MM.1S (cell line): ENCODE data around the gene LSM14B.

Experiments used
- DNase-seq: peaks from one replicate; pipeline ENCODE4 v3.0.0-alpha.2; 2015
- H2AFZ ChIP-seq: fragments of 300-600 bp; sonication (generic); 2 replicates; pipeline ENCODE4 v1.6.0; 2016; ENCODE audit warnings: antibody characterized with exemption, low read length
- H3F3A ChIP-seq: fragments of 300-600 bp; sonication (generic); 2 replicates; pipeline ENCODE4 v1.6.1; 2016; ENCODE audit warnings: mild to moderate bottlenecking, antibody characterized with exemption, low read length, moderate library complexity, mixed read lengths; ENCODE audit not compliant: insufficient read depth
- H3K27ac ChIP-seq: fragments of 300-600 bp; sonication (generic); 2 replicates; pipeline ENCODE4 v1.5.1; 2016; ENCODE audit warnings: mild to moderate bottlenecking, low read length
- H3K27me3 ChIP-seq: fragments of 300-600 bp; sonication (generic); replicated peaks from 2 replicates; pipeline ENCODE4 v1.6.0; 2016; ENCODE audit warnings: low read length; ENCODE audit not compliant: insufficient read depth
- H3K36me3 ChIP-seq: fragments of 300-600 bp; sonication (generic); replicated peaks from 2 replicates; pipeline ENCODE4 v1.6.1; 2016; ENCODE audit warnings: mild to moderate bottlenecking, low read length, mixed read lengths; ENCODE audit not compliant: insufficient read depth
- H3K4me1 ChIP-seq: fragments of 300-600 bp; sonication (generic); 2 replicates; pipeline ENCODE4 v1.6.1; 2016; ENCODE audit warnings: low read length, mixed read lengths
- H3K4me2 ChIP-seq: fragments of 300-600 bp; sonication (generic); 2 replicates; pipeline ENCODE4 v1.6.0; 2016; ENCODE audit warnings: low read depth, low read length
- H3K4me3 ChIP-seq: fragments of 300-600 bp; sonication (generic); 2 replicates; pipeline ENCODE4 v1.5.1; 2016; ENCODE audit warnings: low read length, mixed read lengths
- H3K79me2 ChIP-seq: fragments of 300-600 bp; sonication (generic); 2 replicates; pipeline ENCODE4 v1.6.1; 2016; ENCODE audit warnings: mixed run types, low read length, mixed read lengths
- H3K9ac ChIP-seq: fragments of 300-600 bp; sonication (generic); 2 replicates; pipeline ENCODE4 v1.6.1; 2016; ENCODE audit warnings: low read length, mixed read lengths
- H3K9me2 ChIP-seq: fragments of 300-600 bp; sonication (generic); replicated peaks from 2 replicates; pipeline ENCODE4 v1.6.1; 2016; ENCODE audit warnings: mild to moderate bottlenecking, low read length, mixed read lengths; ENCODE audit not compliant: insufficient read depth
- H3K9me3 ChIP-seq: fragments of 300-600 bp; sonication (generic); replicated peaks from 2 replicates; pipeline ENCODE4 v1.6.1; 2016; ENCODE audit warnings: mild to moderate bottlenecking, low read length, mixed read lengths; ENCODE audit not compliant: insufficient read depth
- H4K20me1 ChIP-seq: fragments of 300-600 bp; sonication (generic); 2 replicates; pipeline ENCODE4 v1.6.1; 2016; ENCODE audit warnings: mild to moderate bottlenecking, low read length, moderate library complexity, mixed read lengths; ENCODE audit not compliant: insufficient read depth
- CTCF ChIP-seq: fragments of 300-600 bp; sonication (generic); IDR thresholded peaks from 2 replicates; pipeline ENCODE4 v1.5.1; 2016; ENCODE audit warnings: antibody characterized with exemption, low read length, mixed read lengths
- EZH2 ChIP-seq: fragments of 300-600 bp; sonication (generic); optimal IDR thresholded peaks from 2 replicates; pipeline ENCODE3; 2017; ENCODE audit warnings: low read depth, mild to moderate bottlenecking, antibody characterized with exemption, low read length, mixed read lengths
- EZH2phosphoT487 ChIP-seq: fragments of 300-600 bp; sonication (generic); IDR thresholded peaks from 2 replicates; pipeline ENCODE4 v1.6.1; 2018; ENCODE audit warnings: antibody characterized with exemption, low read length

The LSM14B gene

GRCh38 chr20:62148908-62149314, 26.6 kb downstream of the LSM14B start:
- H3K4me2 ChIP-seq, result no peak overlapping the region
- H3K9me3 ChIP-seq, result no peaks in the 10 kb centered on the region
- peaks cover 12% of the 10 kb centered on the region; the same call in 1 of the 2 replicates for H4K20me1 ChIP-seq
- H3K4me1 ChIP-seq, result peaks cover 9% of the 10 kb centered on the region
- no peak overlapping the region for H3K9ac ChIP-seq
- H3K79me2 ChIP-seq, result peaks cover 84% of the 10 kb centered on the region
- H3K9me2 ChIP-seq, result no peaks in the 10 kb centered on the region
- H3F3A ChIP-seq, result peaks cover 6% of the 10 kb centered on the region; the same call in 1 of the 2 replicates
- H3K36me3 ChIP-seq, result no peaks in the 10 kb centered on the region
- no peak overlapping the region for H3K4me3 ChIP-seq
- no peaks in the 10 kb centered on the region for H3K27me3 ChIP-seq
- no peak for DNase-seq
- no peak for TF ChIP-seq EZH2phosphoT487
- TF ChIP-seq EZH2, result no peak
- no peak for TF ChIP-seq CTCF
- H2AFZ ChIP-seq, result no peak overlapping the region
- no peak overlapping the region for H3K27ac ChIP-seq

DNA sequence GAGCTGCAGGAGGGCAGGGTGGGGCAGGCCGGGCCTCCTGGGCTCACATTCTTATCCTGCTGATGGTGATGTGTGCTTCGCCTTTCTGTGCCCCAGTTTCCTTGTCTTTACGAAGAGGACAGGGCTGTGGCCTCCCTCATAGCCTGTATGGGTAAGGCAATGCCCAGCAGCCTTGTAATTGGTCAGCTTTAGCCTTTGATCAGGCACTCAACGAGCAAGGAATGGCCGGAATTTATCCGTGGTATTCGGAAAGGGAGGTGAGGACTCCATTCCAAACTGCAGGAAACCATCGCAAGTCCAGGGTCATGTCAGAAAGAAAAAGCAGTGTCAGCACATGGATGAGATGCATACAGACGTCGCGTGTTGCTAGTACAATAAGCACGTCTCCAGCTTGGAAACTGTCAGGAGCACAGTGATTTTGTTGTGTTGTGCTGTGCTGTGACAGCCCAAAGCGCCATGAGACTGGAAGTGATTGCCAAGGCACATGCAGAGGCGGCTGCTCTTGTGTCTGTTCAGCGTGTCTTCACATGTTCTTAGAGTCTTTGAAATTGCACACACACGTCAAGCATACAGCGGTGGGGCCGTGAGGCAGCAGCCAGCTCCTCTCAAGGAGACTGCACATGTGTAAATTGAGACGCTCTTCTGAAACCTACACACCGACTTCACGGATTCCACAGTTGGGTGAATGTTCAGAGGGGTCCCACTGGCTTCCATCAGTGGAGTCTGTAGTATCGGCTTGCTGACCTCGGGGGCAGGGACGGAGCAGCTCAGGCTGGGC, 27.4 kb downstream of the LSM14B start:
- no peak for DNase-seq
- TF ChIP-seq CTCF (no peak), EZH2 (no peak)
- Histone ChIP-seq H3K9me3 (no peaks in the 10 kb centered on the region), H3K4me1 (peaks cover 6% of the 10 kb centered on the region), H3K27me3 (no peaks in the 10 kb centered on the region), H4K20me1 (peaks cover 11% of the 10 kb centered on the region; the same call in 1 of the 2 replicates), H3F3A (peaks cover 2% of the 10 kb centered on the region; the same call in 1 of the 2 replicates), H3K9ac (no peak overlapping the region), H2AFZ (no peak overlapping the region), H3K27ac (no peak overlapping the region), H3K79me2 (peaks cover 86% of the 10 kb centered on the region), H3K9me2 (no peaks in the 10 kb centered on the region), H3K4me3 (no peak overlapping the region), H3K36me3 (no peaks in the 10 kb centered on the region), H3K4me2 (no peak overlapping the region)

DNA sequence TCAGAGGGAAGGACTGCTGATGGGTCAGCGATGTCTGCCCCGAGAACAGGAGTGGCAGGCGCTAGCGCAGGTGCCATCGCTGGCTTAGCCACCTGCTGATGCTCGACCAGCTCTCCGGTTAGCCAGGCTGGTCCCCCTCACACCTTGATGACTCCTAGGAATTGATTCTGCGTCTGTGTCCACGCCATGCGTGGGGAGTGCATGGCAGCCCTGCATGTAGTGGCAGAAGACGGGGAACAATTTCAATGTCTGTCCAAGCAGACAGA, 28.0 kb downstream of the LSM14B start:
- DNase-seq, result no peak
- Histone ChIP-seq H3K79me2 (peaks cover 83% of the 10 kb centered on the region), H4K20me1 (0 out of 2 replicates have a peak, but pooled peaks cover 6% of the 10 kb centered on the region), H3K9ac (no peak overlapping the region), H2AFZ (no peak overlapping the region), H3F3A (no peaks in the 10 kb centered on the region), H3K27ac (no peak overlapping the region), H3K9me2 (no peaks in the 10 kb centered on the region), H3K9me3 (no peaks in the 10 kb centered on the region), H3K36me3 (no peaks in the 10 kb centered on the region), H3K4me1 (peaks cover under 1% of the 10 kb centered on the region; the same call in 1 of the 2 replicates), H3K27me3 (no peaks in the 10 kb centered on the region), H3K4me2 (no peak overlapping the region), H3K4me3 (no peak overlapping the region)
- TF ChIP-seq EZH2 (no peak), EZH2phosphoT487 (no peak), CTCF (no peak)
